A549 treated with GW870086 at 1 μM for 4 hours (cell line): ENCODE data around the gene NECTIN1. TPM values are rescaled to one million over a fixed set of nuclear protein-coding genes. Genes with fewer than 3 reads are reported as not detected.

Experiments
- total RNA-seq: library from RNA; stranded (reverse); fragments of 200-300 nt; extraction: Qiagen RNA extraction; gene quantifications from 5 replicates; pipeline ENCODE4 v1.2.3, GENCODE V29; 2022; ENCODE audit warnings: low read depth

Gene NECTIN1
- total RNA-seq: 8.6 to 12.6 TPM (median 10.8 TPM) in 5 replicates

GRCh38 chr11:119728651-119729580, at the start of gene NECTIN1:
TSS of gene NECTIN1 (minus strand) at chr11:119729200. CDS start at chr11:119728553, 647 bp downstream.

